K562 (cell line): Measurements from ENCODE around the gene TBC1D1.

Source experiments
- CTCF ChIP-seq, 3 experiments: IDR thresholded peaks in 2 of 3; conservative IDR thresholded peaks in 1 of 3; 2 replicates each; pipeline ENCODE4 v1.5.1; 2011 to 2012; ENCODE audit warnings: low read length in 3 of 3, mild to moderate bottlenecking in 3 of 3, control low read depth in 2 of 3, improper control_type of control experiment in 1 of 3, inconsistent platforms in 1 of 3, low read depth in 1 of 3, mixed read lengths in 1 of 3, moderate library complexity in 1 of 3; ENCODE audit not compliant: insufficient read depth in 2 of 3
- EP300 ChIP-seq: IDR thresholded peaks from 2 replicates; pipeline ENCODE4 v1.6.1; 2012; ENCODE audit warnings: low read length, improper control_type of control experiment
- GABPB1 ChIP-seq: sonication (generic); formaldehyde crosslinking; IDR thresholded peaks from 2 replicates; pipeline ENCODE4 v1.8.0; 2022; ENCODE audit warnings: mild to moderate bottlenecking, missing genetic modification reagents
- POLR2A ChIP-seq: fragments of 450-650 bp; conservative IDR thresholded peaks from 2 replicates; pipeline ENCODE4 v1.6.1; 2016
- POLR3A ChIP-seq: IDR thresholded peaks from 2 replicates; pipeline ENCODE4 v1.6.1; 2011; ENCODE audit warnings: borderline replicate concordance, mild to moderate bottlenecking, moderate library complexity; ENCODE audit not compliant: insufficient read length, insufficient read depth; ENCODE audit errors: extremely low read depth
- SMAD3 ChIP-seq: fragments of 450-650 bp; formaldehyde crosslinking; conservative IDR thresholded peaks from 2 replicates; pipeline ENCODE4 v1.4.0; 2020; ENCODE audit warnings: mild to moderate bottlenecking
- SREBF1 ChIP-seq: fragments of 150-350 bp; IDR thresholded peaks from 2 replicates; pipeline ENCODE4 v1.6.1; 2014; ENCODE audit warnings: antibody characterized with exemption, low read depth, low read length, borderline replicate concordance
- STAT5A ChIP-seq: IDR thresholded peaks from 2 replicates; pipeline ENCODE4 v1.6.1; 2012; ENCODE audit warnings: low read length, inconsistent platforms, borderline replicate concordance
- USF1 ChIP-seq: sonication (generic); formaldehyde crosslinking; IDR thresholded peaks from 2 replicates; pipeline ENCODE4 v1.9.0; 2022; ENCODE audit warnings: mild to moderate bottlenecking, missing genetic modification reagents
- ZNF174 ChIP-seq: fragments of 250-450 bp; sonication (Bioruptor Pico); IDR thresholded peaks from 2 replicates; pipeline ENCODE4 v1.4.0; 2020; ENCODE audit warnings: mild to moderate bottlenecking
- ZNF274 ChIP-seq: IDR thresholded peaks from 2 replicates; pipeline ENCODE4 v1.6.1; 2011; ENCODE audit warnings: low read depth, mild to moderate bottlenecking, low read length, moderate library complexity, borderline replicate concordance

- TF ChIP-seq POLR2A, result no peak
- TF ChIP-seq GABPB1 (CRISPR knock-in tag), result no peak
- TF ChIP-seq ZNF174, result no peak
- TF ChIP-seq CTCF (IDR thresholded peaks at IDR 0.05 in 2 of 3, conservative IDR thresholded peaks at IDR 0.05 in 1 of 3; ENCODE audit: insufficient read depth in 2 of 3, low read depth in 1 of 3, low read length in 3 of 3), result no peak
- TF ChIP-seq SMAD3 (CRISPR knock-in tag), result no peak
- TF ChIP-seq USF1 (CRISPR knock-in tag), result no peak
- no peak for TF ChIP-seq SREBF1
- TF ChIP-seq STAT5A, result no peak
- TF ChIP-seq EP300, result no peak
- TF ChIP-seq POLR3A, result no peak
- TF ChIP-seq ZNF274, result no peak
Measured at GRCh38 chr4:38132843-38133662, 242.2 kb downstream of the TBC1D1 start.
